Measurements from ENCODE around the gene PCDH9. TPM values are rescaled to one million over a fixed set of nuclear protein-coding genes. Genes with fewer than 3 reads are reported as not detected.

PCDH9 gene
- total and polyA plus RNA-seq, 3 donors from 2014 or later, result 2.3 to 4.6 (median 3.5) TPM

DNA sequence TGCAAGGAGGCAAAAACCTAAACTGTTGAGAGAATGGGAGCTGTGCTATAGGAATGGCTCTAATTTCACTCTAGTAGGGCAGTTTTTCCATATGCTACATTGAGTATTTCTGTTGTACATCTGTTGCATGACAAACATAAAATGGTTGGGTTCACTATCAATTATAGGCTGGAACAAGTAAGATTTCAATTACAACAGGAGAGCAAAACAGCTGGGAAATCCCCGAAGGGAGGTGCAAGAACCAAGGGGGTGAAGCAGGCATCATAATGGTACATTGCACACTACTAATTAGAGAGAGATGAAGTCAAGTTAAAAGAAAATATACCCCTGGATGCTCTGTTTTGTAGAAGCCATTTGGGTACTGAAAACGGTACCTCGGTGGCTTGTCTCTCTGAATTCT, 389.5 kb downstream of the PCDH9 start:
- intact Hi-C loops (cut with DNase I; ENCODE audit: low total_unique reads), result no loop called here
- Histone ChIP-seq H3K27ac (no peak overlapping the region), H3K36me3 (ENCODE audit: low read depth, missing control alignments) (no peaks in the 10 kb centered on the region), H3K9me3 (no peaks in the 10 kb centered on the region), H3K27me3 (no peaks in the 10 kb centered on the region), H3K4me1 (no peaks in the 10 kb centered on the region), H3K4me3 (no peak overlapping the region)
- 91 to 96% methylated on average over 3 of the region's 3 CpGs for whole genome bisulfite sequencing, 2 donors
- TF ChIP-seq, protein P1, sequence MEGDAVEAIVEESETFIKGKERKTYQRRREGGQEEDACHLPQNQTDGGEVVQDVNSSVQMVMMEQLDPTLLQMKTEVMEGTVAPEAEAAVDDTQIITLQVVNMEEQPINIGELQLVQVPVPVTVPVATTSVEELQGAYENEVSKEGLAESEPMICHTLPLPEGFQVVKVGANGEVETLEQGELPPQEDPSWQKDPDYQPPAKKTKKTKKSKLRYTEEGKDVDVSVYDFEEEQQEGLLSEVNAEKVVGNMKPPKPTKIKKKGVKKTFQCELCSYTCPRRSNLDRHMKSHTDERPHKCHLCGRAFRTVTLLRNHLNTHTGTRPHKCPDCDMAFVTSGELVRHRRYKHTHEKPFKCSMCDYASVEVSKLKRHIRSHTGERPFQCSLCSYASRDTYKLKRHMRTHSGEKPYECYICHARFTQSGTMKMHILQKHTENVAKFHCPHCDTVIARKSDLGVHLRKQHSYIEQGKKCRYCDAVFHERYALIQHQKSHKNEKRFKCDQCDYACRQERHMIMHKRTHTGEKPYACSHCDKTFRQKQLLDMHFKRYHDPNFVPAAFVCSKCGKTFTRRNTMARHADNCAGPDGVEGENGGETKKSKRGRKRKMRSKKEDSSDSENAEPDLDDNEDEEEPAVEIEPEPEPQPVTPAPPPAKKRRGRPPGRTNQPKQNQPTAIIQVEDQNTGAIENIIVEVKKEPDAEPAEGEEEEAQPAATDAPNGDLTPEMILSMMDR (IDR thresholded peaks at IDR 0.05), result no peak
- TF ChIP-seq POLR2A (IDR thresholded peaks at IDR 0.05), result no peak
- DNase-seq, result no peak

DNA sequence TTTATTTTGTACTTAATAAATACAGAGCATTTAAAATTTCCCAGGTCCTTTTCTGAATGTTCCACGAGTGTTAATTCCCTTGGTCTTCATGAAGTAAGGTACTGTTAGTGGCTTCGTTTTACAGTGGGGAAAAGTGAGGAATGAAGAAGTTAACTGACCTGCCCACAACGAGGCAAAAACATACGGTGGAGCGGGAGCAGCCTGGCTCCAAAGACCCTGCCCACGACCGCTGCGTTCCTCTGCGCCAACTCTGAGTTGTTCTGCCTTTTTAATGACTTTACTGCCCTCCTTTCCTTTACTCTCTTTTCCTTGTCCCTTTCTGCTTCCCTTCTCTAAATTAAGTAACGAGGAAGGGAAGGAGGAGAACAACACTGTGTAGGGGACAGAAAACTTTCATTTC, 392.9 kb downstream of the PCDH9 start:
- intact Hi-C loops (cut with DNase I; ENCODE audit: low total_unique reads), result no loop called here
- no peak overlapping the region for H3K4me3 ChIP-seq
- TF ChIP-seq POLR2A (IDR thresholded peaks at IDR 0.05), result no peak
- TF ChIP-seq, protein P1 (IDR thresholded peaks at IDR 0.05), result no peak
- DNase-seq, result no peak
- H3K36me3 ChIP-seq (ENCODE audit: low read depth, missing control alignments), result no peaks in the 10 kb centered on the region
- 26 to 34% methylated on average over 10 of the region's 10 CpGs for WGBS, 2 donors
- H3K27ac ChIP-seq, result no peak overlapping the region
- no peaks in the 10 kb centered on the region for H3K4me1 ChIP-seq
- no peaks in the 10 kb centered on the region for H3K9me3 ChIP-seq
- H3K27me3 ChIP-seq, result no peaks in the 10 kb centered on the region

DNA sequence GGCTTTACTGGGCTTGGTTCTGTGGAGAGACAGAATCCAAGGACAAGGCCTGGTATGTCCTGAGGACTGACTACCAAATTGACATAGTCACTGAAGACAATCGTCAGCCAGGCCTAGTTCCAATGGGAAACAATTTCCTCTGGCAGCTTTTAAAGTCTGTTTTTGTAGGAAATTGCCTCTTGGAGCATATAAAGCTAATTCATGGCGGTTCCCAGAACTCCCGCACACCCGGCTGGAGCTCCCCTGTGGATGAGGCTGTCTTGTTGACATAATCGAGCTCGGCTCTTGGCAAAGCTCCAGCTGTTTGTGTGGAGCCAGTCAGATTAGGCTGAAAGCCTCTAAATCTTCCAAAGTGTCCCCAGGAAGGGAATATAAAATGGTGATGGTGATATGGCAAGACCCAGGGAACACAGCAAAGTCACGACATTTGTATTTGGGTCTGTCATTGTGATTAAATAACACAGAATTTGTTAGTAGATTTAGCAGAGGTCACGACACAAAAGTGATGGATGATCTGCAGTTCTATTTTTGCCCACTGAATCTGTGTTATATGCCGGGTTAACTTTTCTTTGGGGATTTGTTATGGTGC, 395.0 kb downstream of the PCDH9 start:
- no peaks in the 10 kb centered on the region for H3K9me3 ChIP-seq
- intact Hi-C loops (cut with DNase I; ENCODE audit: low total_unique reads), result no loop called here
- no peaks in the 10 kb centered on the region for H3K4me1 ChIP-seq
- TF ChIP-seq POLR2A (IDR thresholded peaks at IDR 0.05), result no peak
- TF ChIP-seq, protein P1 (IDR thresholded peaks at IDR 0.05), result no peak
- DNase-seq, result peak; percentile 58
- H3K4me3 ChIP-seq, result no peak overlapping the region
- no peaks in the 10 kb centered on the region for H3K36me3 ChIP-seq (ENCODE audit: low read depth, missing control alignments)
- 41 to 50% methylated on average over 9 of the region's 9 CpGs for WGBS, 2 donors
- H3K27me3 ChIP-seq, result no peaks in the 10 kb centered on the region
- H3K27ac ChIP-seq, result no peak overlapping the region

- no peaks in the 10 kb centered on the region for H3K36me3 ChIP-seq (ENCODE audit: low read depth, missing control alignments)
- WGBS, 2 donors, result 69 to 77% methylated on average over 2 of the region's 2 CpGs
- TF ChIP-seq, protein P1 (IDR thresholded peaks at IDR 0.05), result no peak
- no peak for TF ChIP-seq POLR2A (IDR thresholded peaks at IDR 0.05)
- H3K4me3 ChIP-seq, result no peak overlapping the region
- H3K4me1 ChIP-seq, result no peaks in the 10 kb centered on the region
- no peak overlapping the region for H3K27ac ChIP-seq
- intact Hi-C loops (cut with DNase I; ENCODE audit: low total_unique reads), result no loop called here
- no peaks in the 10 kb centered on the region for H3K27me3 ChIP-seq
- no peak for DNase-seq
- H3K9me3 ChIP-seq, result no peaks in the 10 kb centered on the region
Measured at GRCh38 chr13:66830940-66831716, 399.0 kb downstream of the PCDH9 start.
